ENCODE measurements around the gene KRT83.
"Not testable (repeated sequence)": the region's sequence is repeated elsewhere in the genome, so short reads cannot be mapped to it uniquely, and the experiment has no call there.

DNA sequence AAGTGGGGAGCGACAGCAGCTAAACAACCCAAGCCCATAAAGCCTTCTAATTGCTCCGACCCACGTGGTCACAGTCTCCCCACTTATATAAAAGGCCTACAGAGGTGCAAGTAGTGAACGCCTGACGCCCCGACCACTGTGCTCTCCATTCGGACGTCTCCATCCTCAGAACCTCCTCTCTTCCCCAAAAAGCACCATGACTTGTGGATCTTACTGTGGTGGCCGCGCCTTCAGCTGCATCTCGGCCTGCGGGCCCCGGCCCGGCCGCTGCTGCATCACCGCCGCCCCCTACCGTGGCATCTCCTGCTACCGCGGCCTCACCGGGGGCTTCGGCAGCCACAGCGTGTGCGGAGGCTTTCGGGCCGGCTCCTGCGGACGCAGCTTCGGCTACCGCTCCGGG is 19.5 kb downstream of the KRT83 start:
- TF ChIP-seq, protein P1, sequence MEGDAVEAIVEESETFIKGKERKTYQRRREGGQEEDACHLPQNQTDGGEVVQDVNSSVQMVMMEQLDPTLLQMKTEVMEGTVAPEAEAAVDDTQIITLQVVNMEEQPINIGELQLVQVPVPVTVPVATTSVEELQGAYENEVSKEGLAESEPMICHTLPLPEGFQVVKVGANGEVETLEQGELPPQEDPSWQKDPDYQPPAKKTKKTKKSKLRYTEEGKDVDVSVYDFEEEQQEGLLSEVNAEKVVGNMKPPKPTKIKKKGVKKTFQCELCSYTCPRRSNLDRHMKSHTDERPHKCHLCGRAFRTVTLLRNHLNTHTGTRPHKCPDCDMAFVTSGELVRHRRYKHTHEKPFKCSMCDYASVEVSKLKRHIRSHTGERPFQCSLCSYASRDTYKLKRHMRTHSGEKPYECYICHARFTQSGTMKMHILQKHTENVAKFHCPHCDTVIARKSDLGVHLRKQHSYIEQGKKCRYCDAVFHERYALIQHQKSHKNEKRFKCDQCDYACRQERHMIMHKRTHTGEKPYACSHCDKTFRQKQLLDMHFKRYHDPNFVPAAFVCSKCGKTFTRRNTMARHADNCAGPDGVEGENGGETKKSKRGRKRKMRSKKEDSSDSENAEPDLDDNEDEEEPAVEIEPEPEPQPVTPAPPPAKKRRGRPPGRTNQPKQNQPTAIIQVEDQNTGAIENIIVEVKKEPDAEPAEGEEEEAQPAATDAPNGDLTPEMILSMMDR (IDR thresholded peaks at IDR 0.05), result not testable (repeated sequence)
- not testable (repeated sequence) for TF ChIP-seq POLR2A (IDR thresholded peaks at IDR 0.05)

Measured in thyroid gland (tissue), 4 donors.